ENCODE results near the gene ZNF235. TPM values are rescaled to one million over a fixed set of nuclear protein-coding genes. Genes with fewer than 3 reads are reported as not detected.
"Not testable (repeated sequence)": the region's sequence is repeated elsewhere in the genome, so short reads cannot be mapped to it uniquely, and the experiment has no call there.

ZNF235 gene
- total RNA-seq, 1 experiment from 2014 or later: 5.0 TPM

GRCh38 chr19:44255705-44256411, 49.0 kb downstream of the ZNF235 start:
- no peak for DNase-seq (ENCODE audit: low read depth)

GRCh38 chr19:44254496-44254895, 50.3 kb downstream of the ZNF235 start:
- no peak for DNase-seq (ENCODE audit: low read depth)

- not testable (repeated sequence) for DNase-seq (ENCODE audit: low read depth)
These were observed 51.4 kb downstream of the ZNF235 start for GRCh38 chr19:44253392-44253791.

GRCh38 chr19:44252332-44252731, 52.5 kb downstream of the ZNF235 start:
- not testable (repeated sequence) for DNase-seq (ENCODE audit: low read depth)

- no peak for DNase-seq (ENCODE audit: low read depth)
These were observed 68.4 kb downstream of the ZNF235 start for GRCh38 chr19:44236384-44236783.

Other genes with a start within 250 kb of the ZNF235 start
- 3.4 and 3.5 TPM in 2 replicates for gene ZNF284, start 232.9 kb downstream of the ZNF235 start, total RNA-seq (2014; rRNA removed; shearing (Covaris generic))
- 13.2 and 15.7 TPM in 2 replicates for gene ZNF224, start 210.7 kb downstream of the ZNF235 start, total RNA-seq (2014; rRNA removed; shearing (Covaris generic))
- gene ZNF225, start 191.6 kb downstream of the ZNF235 start, total RNA-seq (2014; rRNA removed; shearing (Covaris generic)): 3.1 and 4.1 TPM in 2 replicates
- gene ZNF234, start 163.5 kb downstream of the ZNF235 start, total RNA-seq (2014; rRNA removed; shearing (Covaris generic)): 6.7 and 7.0 TPM in 2 replicates
- gene ZNF226, start 139.9 kb downstream of the ZNF235 start, total RNA-seq (2014; rRNA removed; shearing (Covaris generic)): 31.1 and 32.9 TPM in 2 replicates
- 18.6 and 23.3 TPM in 2 replicates for gene ZNF227, start 92.5 kb downstream of the ZNF235 start, total RNA-seq (2014; rRNA removed; shearing (Covaris generic))
- gene ZNF233, start 45.1 kb downstream of the ZNF235 start, total RNA-seq (2014; rRNA removed; shearing (Covaris generic)): 0.98 and 1.2 TPM in 2 replicates
- gene ZNF112, start 51.7 kb upstream of the ZNF235 start, total RNA-seq (2014; rRNA removed; shearing (Covaris generic)): 6.2 TPM in 2 replicates
- gene ZNF285, start 96.6 kb upstream of the ZNF235 start, total RNA-seq (2014; rRNA removed; shearing (Covaris generic)): 3.1 and 3.8 TPM in 2 replicates
- gene ZNF229, start 143.4 kb upstream of the ZNF235 start, total RNA-seq (2014; rRNA removed; shearing (Covaris generic)): 3.8 and 6.1 TPM in 2 replicates
- 10.7 and 11.7 TPM in 2 replicates for gene ZNF180, start 195.5 kb upstream of the ZNF235 start, total RNA-seq (2014; rRNA removed; shearing (Covaris generic))
- not detected in 2 replicates for gene CEACAM20, start 224.7 kb upstream of the ZNF235 start, total RNA-seq (2014; rRNA removed; shearing (Covaris generic))